Measurements from ENCODE around the gene UQCC2.

GRCh38 chr6:33746651-33747100 lies 35.2 kb upstream of the UQCC2 start, which contains the start of gene IP6K3:
- TF ChIP-seq CTCF (IDR thresholded peaks at IDR 0.05) (no peak), POLR2AphosphoS5 (IDR thresholded peaks at IDR 0.05) (no peak)

All from suprapubic skin (tissue), 3 donors.